Activated CD8-positive, alpha-beta T cell treated with anti-CD3 and anti-CD28 coated beads, Interleukin-2, amount 10 ng/mL, durations not matched to agents 7 days and 5 days (primary cell): ENCODE data around the gene OR51Q1. TPM values are rescaled to one million over a fixed set of nuclear protein-coding genes. Genes with fewer than 3 reads are reported as not detected.

Experiments
- ATAC-seq: fragments of 150-1000 bp; cut with Tn5 transposase; one replicate; pipeline ENCODE4 v1.10.0; 2021; ENCODE audit warnings: moderate library complexity
- CTCF ChIA-PET: fragments of 350-600 bp; sonication (Branson Sonifier 250); formaldehyde crosslinking; loops from one replicate; lab custom pipeline; 2021; ENCODE audit warnings: antibody characterized with exemption; lab: Charles Lee
- POLR2A ChIA-PET: fragments of 350-600 bp; sonication (Branson Sonifier 250); formaldehyde crosslinking; loops from one replicate; lab custom pipeline; 2021; ENCODE audit warnings: antibody characterized with exemption; lab: Charles Lee
- DNase-seq: peaks from one replicate; pipeline ENCODE4 v3.0.0-alpha.2; 2020
- H3K27ac Mint-ChIP-seq: one replicate; pipeline ENCODE4 v1.8.0; 2021; ENCODE audit warnings: mild to moderate bottlenecking, mixed read lengths
- H3K27me3 Mint-ChIP-seq: one replicate; pipeline ENCODE4 v1.8.0; 2021; ENCODE audit warnings: low read depth, mixed read lengths
- H3K36me3 Mint-ChIP-seq: one replicate; pipeline ENCODE4 v1.8.0; 2021; ENCODE audit warnings: low read depth, mixed read lengths
- H3K4me1 Mint-ChIP-seq: one replicate; pipeline ENCODE4 v1.8.0; 2021; ENCODE audit warnings: low read depth, mixed read lengths
- H3K4me3 Mint-ChIP-seq: one replicate; pipeline ENCODE4 v1.8.0; 2021; ENCODE audit warnings: mild to moderate bottlenecking, mixed read lengths
- H3K9me3 Mint-ChIP-seq: one replicate; pipeline ENCODE4 v1.8.0; 2022; ENCODE audit warnings: mixed read lengths; ENCODE audit not compliant: insufficient read depth
- total RNA-seq, 2 experiments: library from RNA; stranded (reverse); gene quantifications; one replicate each; pipeline ENCODE4 v1.2.3, GENCODE V29; 2021

The OR51Q1 gene, protein sequence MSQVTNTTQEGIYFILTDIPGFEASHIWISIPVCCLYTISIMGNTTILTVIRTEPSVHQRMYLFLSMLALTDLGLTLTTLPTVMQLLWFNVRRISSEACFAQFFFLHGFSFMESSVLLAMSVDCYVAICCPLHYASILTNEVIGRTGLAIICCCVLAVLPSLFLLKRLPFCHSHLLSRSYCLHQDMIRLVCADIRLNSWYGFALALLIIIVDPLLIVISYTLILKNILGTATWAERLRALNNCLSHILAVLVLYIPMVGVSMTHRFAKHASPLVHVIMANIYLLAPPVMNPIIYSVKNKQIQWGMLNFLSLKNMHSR
- total RNA-seq = not detected

DNA sequence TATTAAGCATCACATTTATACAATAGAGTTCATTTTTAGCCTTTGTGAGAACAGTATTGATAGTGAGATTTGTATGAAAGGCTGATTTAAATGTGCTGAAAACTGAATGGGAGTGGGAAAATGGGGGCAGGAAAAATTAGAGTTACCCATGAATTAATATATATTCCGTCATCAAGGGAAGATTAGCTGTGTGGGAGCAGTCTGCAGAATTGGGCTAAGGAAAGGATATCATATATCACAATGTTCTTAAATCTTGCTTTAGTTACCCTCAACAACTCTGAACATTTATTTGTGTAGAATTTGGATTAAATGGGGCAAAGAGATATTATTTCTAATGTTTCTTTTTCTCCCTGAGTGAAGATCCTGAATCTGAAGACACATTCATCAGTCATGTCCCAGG lies at the start of gene OR51Q1:
Gene OR51Q1 (plus strand): TSS at position 301 of the 400 bp plus-strand sequence. CDS start 90 bp downstream, at position 391.
- H3K36me3 Mint-ChIP-seq = no peaks in the 10 kb centered on the region
- no peaks in the 10 kb centered on the region for H3K4me1 Mint-ChIP-seq
- CTCF ChIA-PET = no interaction called here
- no peak within 1 kb of the TSS for H3K27ac Mint-ChIP-seq
- POLR2A ChIA-PET = no interaction called here
- H3K4me3 Mint-ChIP-seq = no peak within 1 kb of the TSS
- DNase-seq (no peak), ATAC-seq (no peak)
- no peaks in the 10 kb centered on the region for H3K9me3 Mint-ChIP-seq
- H3K27me3 Mint-ChIP-seq = no peaks in the 10 kb centered on the region

GRCh38 chr11:5380740-5381342 lies 41.1 kb upstream of the OR51Q1 start:
- no peaks in the 10 kb centered on the region for H3K9me3 Mint-ChIP-seq
- H3K36me3 Mint-ChIP-seq = no peaks in the 10 kb centered on the region
- no peaks in the 10 kb centered on the region for H3K27me3 Mint-ChIP-seq
- no peaks in the 10 kb centered on the region for H3K4me1 Mint-ChIP-seq
- H3K4me3 Mint-ChIP-seq = no peak overlapping the region
- DNase-seq (peak; percentile 40), ATAC-seq (peak; percentile 44)
- ChIA-PET POLR2A (no interaction called here), CTCF (no interaction called here)
- no peak overlapping the region for H3K27ac Mint-ChIP-seq

GRCh38 chr11:5383576-5383975 lies 38.3 kb upstream of the OR51Q1 start, which contains the start of gene OR51M1:
TSS of gene OR51M1 (plus strand) at chr11:5383812. CDS start at chr11:5389399, 5,587 bp downstream.
- Mint-ChIP-seq H3K27me3 (no peaks in the 10 kb centered on the region), H3K4me1 (no peaks in the 10 kb centered on the region), H3K27ac (no peak within 1 kb of the TSS), H3K4me3 (no peak within 1 kb of the TSS), H3K9me3 (no peaks in the 10 kb centered on the region), H3K36me3 (no peaks in the 10 kb centered on the region)
- no peak for DNase-seq
- CTCF ChIA-PET = no interaction called here
- no peak for ATAC-seq
- POLR2A ChIA-PET = no interaction called here

GRCh38 chr11:5384335-5384734 lies 37.6 kb upstream of the OR51Q1 start:
- ChIA-PET CTCF (no interaction called here), POLR2A (no interaction called here)
- Mint-ChIP-seq H3K4me3 (no peak overlapping the region), H3K27me3 (no peaks in the 10 kb centered on the region), H3K27ac (no peak overlapping the region), H3K4me1 (no peaks in the 10 kb centered on the region), H3K36me3 (no peaks in the 10 kb centered on the region), H3K9me3 (no peaks in the 10 kb centered on the region)
- ATAC-seq (no peak), DNase-seq (no peak)

- Mint-ChIP-seq H3K4me3 (no peak overlapping the region), H3K9me3 (no peaks in the 10 kb centered on the region), H3K4me1 (no peaks in the 10 kb centered on the region), H3K36me3 (no peaks in the 10 kb centered on the region), H3K27ac (no peak overlapping the region), H3K27me3 (peaks cover 3% of the 10 kb centered on the region)
- ChIA-PET POLR2A (no interaction called here), CTCF (no interaction called here)
- ATAC-seq = no peak
- no peak for DNase-seq
These were observed 31.7 kb upstream of the OR51Q1 start for GRCh38 chr11:5390210-5390609.

DNA sequence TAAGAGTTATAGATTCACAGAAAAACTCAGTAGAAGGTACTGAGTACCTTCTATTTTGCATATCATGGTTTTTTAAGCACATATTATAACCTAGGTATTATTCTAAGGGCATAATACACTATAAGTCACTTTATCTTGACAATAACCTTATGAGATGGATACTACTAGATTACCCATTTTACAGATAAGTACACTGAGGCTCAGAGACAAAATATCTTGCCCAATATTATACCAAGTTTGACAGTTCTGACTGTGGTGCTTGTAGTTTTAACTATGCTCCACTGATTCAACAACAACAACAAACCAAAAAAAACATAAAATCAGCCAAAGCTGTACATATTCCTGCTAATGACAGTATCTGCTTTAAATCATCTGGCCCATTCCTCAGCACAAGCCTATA lies 27.8 kb upstream of the OR51Q1 start:
- ATAC-seq (no peak), DNase-seq (no peak)
- H3K4me3 Mint-ChIP-seq = no peak overlapping the region
- H3K27me3 Mint-ChIP-seq = peaks cover 3% of the 10 kb centered on the region
- H3K27ac Mint-ChIP-seq = no peak overlapping the region
- H3K36me3 Mint-ChIP-seq = no peaks in the 10 kb centered on the region
- no peaks in the 10 kb centered on the region for H3K9me3 Mint-ChIP-seq
- H3K4me1 Mint-ChIP-seq = no peaks in the 10 kb centered on the region
- POLR2A ChIA-PET = no interaction called here
- CTCF ChIA-PET = no interaction called here

GRCh38 chr11:5398936-5399335 lies 23.0 kb upstream of the OR51Q1 start:
- no peaks in the 10 kb centered on the region for H3K36me3 Mint-ChIP-seq
- H3K4me3 Mint-ChIP-seq = no peak overlapping the region
- POLR2A ChIA-PET = no interaction called here

GRCh38 chr11:5405173-5405572 lies 16.7 kb upstream of the OR51Q1 start:
- H3K36me3 Mint-ChIP-seq = no peaks in the 10 kb centered on the region
- H3K9me3 Mint-ChIP-seq = peaks cover 4% of the 10 kb centered on the region
- DNase-seq (no peak), ATAC-seq (no peak)
- H3K27me3 Mint-ChIP-seq = no peaks in the 10 kb centered on the region
- H3K4me3 Mint-ChIP-seq = no peak overlapping the region
- no peaks in the 10 kb centered on the region for H3K4me1 Mint-ChIP-seq
- ChIA-PET CTCF (no interaction called here), POLR2A (interaction anchor here (0.7 kb wide), 1 partner anchor 242 kb away, joined by 3 read pairs; no protein-coding TSS in a partner anchor)
- no peak overlapping the region for H3K27ac Mint-ChIP-seq

More at GRCh38 chr11:5398936-5399335, 23.0 kb upstream of the OR51Q1 start:
- H3K27me3 Mint-ChIP-seq = peaks cover 3% of the 10 kb centered on the region
- DNase-seq = no peak
- H3K4me1 Mint-ChIP-seq = no peaks in the 10 kb centered on the region
- ATAC-seq = no peak
- H3K27ac Mint-ChIP-seq = no peak overlapping the region
- H3K9me3 Mint-ChIP-seq = peaks cover 4% of the 10 kb centered on the region
- CTCF ChIA-PET = no interaction called here

DNA sequence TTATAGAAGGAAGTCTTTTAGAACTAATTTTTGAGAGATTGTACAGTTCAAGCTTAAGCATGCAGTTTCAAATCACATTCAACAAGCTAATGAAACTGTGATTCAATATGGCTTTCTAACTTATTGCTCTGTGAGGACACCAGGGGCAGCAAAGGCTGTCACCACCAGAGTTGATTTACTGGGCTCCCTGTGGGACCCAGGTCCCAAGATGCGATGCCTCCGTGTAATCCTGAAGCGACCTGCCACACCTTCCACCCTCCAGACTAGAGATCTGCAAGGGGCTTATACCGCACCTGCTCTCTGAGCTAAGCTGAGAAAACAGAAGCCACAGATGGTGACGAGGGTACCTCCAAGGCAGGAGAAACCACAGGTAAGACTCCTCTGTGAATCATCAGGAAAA lies 918 bp upstream of the OR51Q1 start:
- Mint-ChIP-seq H3K4me3 (no peak overlapping the region), H3K27ac (no peak overlapping the region), H3K9me3 (no peaks in the 10 kb centered on the region), H3K27me3 (no peaks in the 10 kb centered on the region), H3K4me1 (no peaks in the 10 kb centered on the region), H3K36me3 (no peaks in the 10 kb centered on the region)
- no peak for ATAC-seq
- CTCF ChIA-PET = no interaction called here
- DNase-seq = no peak
- POLR2A ChIA-PET = no interaction called here

GRCh38 chr11:5423131-5423530 lies 1.2 kb downstream of the OR51Q1 start:
- no peaks in the 10 kb centered on the region for H3K36me3 Mint-ChIP-seq
- no peak for DNase-seq
- no peaks in the 10 kb centered on the region for H3K4me1 Mint-ChIP-seq
- POLR2A ChIA-PET = no interaction called here
- ATAC-seq = no peak
- no peak overlapping the region for H3K27ac Mint-ChIP-seq
- H3K27me3 Mint-ChIP-seq = no peaks in the 10 kb centered on the region
- H3K4me3 Mint-ChIP-seq = no peak overlapping the region
- CTCF ChIA-PET = no interaction called here
- no peaks in the 10 kb centered on the region for H3K9me3 Mint-ChIP-seq

DNA sequence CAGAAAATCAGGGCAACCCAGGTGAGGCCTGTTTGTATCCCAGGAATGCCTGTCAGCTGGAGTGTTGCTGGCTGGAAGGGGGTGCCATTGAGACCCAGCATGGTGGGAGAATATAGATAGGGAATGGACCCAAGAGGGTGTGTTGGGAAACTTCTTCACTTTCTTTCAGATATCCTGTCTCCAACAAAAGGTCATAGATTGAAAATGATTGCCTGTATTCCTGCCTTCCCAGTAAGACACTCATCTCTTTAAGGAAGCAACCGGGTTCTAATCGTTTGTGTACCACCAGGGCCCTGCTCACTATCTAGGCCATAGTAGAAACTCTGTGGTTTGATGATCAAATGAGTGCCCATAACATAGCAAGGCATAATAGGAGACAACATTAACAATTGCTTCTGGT lies 19.5 kb downstream of the OR51Q1 start, which contains the start of gene OR51I1:
Gene OR51I1 (minus strand): TSS at position 101 of the 400 bp plus-strand sequence. CDS start 0 bp downstream, at position 101.
- no peak within 1 kb of the TSS for H3K27ac Mint-ChIP-seq
- CTCF ChIA-PET = no interaction called here
- DNase-seq (no peak), ATAC-seq (no peak)
- H3K4me3 Mint-ChIP-seq = no peak within 1 kb of the TSS
- H3K36me3 Mint-ChIP-seq = no peaks in the 10 kb centered on the region
- no peaks in the 10 kb centered on the region for H3K9me3 Mint-ChIP-seq
- H3K27me3 Mint-ChIP-seq = peaks cover 7% of the 10 kb centered on the region
- POLR2A ChIA-PET = no interaction called here
- H3K4me1 Mint-ChIP-seq = no peaks in the 10 kb centered on the region

DNA sequence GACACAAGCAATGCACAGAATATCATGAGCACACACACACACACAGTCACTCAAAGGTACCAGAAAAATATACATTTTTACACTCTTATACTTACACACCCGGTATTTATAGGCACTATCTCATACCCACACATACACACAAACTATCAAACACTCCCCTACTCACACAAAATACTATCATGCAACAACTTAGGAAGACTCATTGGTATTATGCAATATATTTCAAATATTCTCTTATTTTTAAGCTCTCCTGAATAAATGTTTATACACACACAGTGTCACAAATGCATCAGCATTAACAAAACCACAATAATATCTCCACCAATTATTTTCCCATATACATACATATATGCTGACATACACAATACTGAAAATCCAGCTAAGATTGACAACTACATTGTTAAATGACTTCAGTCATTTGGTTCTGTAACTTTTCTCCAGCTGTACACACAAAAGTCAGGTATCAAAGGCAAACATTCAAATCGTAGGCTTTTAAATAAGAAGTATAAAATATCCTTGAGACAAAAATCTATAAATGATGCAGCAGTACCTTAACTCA lies 22.0 kb downstream of the OR51Q1 start:
- no peaks in the 10 kb centered on the region for H3K9me3 Mint-ChIP-seq

More for the DNA sequence above, 22.0 kb downstream of the OR51Q1 start:
- Mint-ChIP-seq H3K27ac (no peak overlapping the region), H3K27me3 (peaks cover 7% of the 10 kb centered on the region), H3K36me3 (no peaks in the 10 kb centered on the region), H3K4me3 (no peak overlapping the region), H3K4me1 (no peaks in the 10 kb centered on the region)
- CTCF ChIA-PET = interaction anchor here (1.1 kb wide), 1 partner anchor 32 kb away, joined by 4 read pairs; no protein-coding TSS in a partner anchor
- DNase-seq (no peak), ATAC-seq (no peak)
- POLR2A ChIA-PET = no interaction called here
